ENCODE data around the gene CCDC154.

DNA sequence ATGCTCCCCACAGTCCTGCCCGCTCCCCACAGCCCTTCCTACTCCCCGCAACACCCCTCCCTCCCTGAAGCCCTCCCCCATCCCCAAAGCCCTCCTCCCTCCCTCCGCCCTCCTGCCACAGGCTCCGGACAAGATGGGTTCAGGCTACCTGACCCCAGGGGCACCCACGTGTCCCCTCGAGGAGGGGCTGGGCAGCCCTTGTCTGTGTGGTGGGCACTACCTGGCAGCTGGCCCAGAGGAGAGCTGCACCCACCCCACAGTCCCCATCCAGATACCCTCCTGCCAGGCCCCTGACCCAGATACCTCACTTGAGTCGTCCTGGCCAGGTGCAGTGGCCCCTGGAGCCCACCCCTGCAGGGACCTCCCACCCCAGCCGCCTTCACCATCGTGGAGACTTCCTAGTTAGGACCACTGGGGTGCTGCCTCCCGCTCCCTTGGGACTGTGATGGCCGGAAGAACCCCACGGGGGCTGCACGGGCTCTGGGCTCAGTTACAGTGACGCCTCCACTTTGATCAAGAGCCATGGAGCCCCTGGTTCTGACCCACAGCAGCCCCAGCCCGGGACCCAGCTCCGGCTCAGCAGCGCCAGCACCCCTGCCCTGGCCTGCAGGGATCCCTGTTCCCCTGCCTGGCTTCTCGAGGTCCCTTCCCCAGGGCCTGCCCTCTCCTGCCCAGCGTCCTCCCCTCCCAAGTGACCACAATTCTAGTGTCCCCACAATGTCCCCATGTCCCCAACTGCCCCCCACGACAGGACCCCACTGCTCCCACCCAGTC is 12.7 kb downstream of the CCDC154 start:
- TF ChIP-seq, protein P1, sequence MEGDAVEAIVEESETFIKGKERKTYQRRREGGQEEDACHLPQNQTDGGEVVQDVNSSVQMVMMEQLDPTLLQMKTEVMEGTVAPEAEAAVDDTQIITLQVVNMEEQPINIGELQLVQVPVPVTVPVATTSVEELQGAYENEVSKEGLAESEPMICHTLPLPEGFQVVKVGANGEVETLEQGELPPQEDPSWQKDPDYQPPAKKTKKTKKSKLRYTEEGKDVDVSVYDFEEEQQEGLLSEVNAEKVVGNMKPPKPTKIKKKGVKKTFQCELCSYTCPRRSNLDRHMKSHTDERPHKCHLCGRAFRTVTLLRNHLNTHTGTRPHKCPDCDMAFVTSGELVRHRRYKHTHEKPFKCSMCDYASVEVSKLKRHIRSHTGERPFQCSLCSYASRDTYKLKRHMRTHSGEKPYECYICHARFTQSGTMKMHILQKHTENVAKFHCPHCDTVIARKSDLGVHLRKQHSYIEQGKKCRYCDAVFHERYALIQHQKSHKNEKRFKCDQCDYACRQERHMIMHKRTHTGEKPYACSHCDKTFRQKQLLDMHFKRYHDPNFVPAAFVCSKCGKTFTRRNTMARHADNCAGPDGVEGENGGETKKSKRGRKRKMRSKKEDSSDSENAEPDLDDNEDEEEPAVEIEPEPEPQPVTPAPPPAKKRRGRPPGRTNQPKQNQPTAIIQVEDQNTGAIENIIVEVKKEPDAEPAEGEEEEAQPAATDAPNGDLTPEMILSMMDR (IDR thresholded peaks at IDR 0.05; ENCODE audit: extremely low read depth in 1 of 2, insufficient read depth in 1 of 2, low read depth in 1 of 2, low read length in 2 of 2): no peak
- TF ChIP-seq POLR2A (IDR thresholded peaks at IDR 0.05; ENCODE audit: low read depth, low read length): no peak
- TF ChIP-seq EZH2 (IDR thresholded peaks at IDR 0.05; ENCODE audit: borderline replicate concordance, low read depth, low read length, severe bottlenecking): no peak
- no peak for TF ChIP-seq JUN (IDR thresholded peaks at IDR 0.05; ENCODE audit: borderline replicate concordance, insufficient read depth, insufficient read length, low read depth)

All from endothelial cell of umbilical vein (primary cell).